DND-41 (cell line): ENCODE results near the gene C11orf68.

Source experiments
- CTCF ChIP-seq: IDR thresholded peaks from 2 replicates; pipeline ENCODE4 v1.5.1; 2012; ENCODE audit warnings: borderline replicate concordance, low read length, moderate library complexity, mild to moderate bottlenecking; ENCODE audit not compliant: poor library complexity, severe bottlenecking; ENCODE audit errors: extremely low read depth
- EZH2 ChIP-seq: IDR thresholded peaks from 3 replicates; pipeline ENCODE4 v1.6.1; 2012; ENCODE audit warnings: borderline replicate concordance, low read depth, mild to moderate bottlenecking, moderate library complexity, low read length, inconsistent platforms; ENCODE audit not compliant: severe bottlenecking

DNA sequence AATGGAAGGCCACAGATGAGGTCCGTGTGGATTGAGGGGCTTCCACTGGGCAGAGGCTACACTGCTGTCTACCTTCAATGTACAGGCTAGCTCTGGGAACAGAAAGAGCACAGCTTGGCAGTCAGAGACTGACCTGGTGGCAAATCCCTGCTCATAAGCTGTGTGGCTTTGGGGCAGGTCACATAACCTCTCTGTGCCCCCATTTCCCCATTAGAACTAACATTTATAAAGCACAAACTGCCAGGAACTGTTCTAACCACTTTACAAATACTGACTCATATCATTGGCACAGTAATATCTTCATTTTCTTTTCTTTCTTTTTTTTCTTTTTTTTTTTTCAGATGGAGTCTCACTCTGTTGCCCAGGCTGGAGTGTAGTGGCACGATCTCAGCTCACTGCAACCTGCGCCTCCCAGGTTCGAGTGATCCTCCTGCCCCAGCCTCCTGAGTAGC is 21.8 kb downstream of the C11orf68 start:
- no peak for TF ChIP-seq CTCF
- no peak for TF ChIP-seq EZH2
